Vagina (tissue), 2 donors: ENCODE results near the gene GHDC.

ENCODE experiments used
- POLR2A ChIP-seq, 2 donors: fragments of 450-650 bp; IDR thresholded peaks; one replicate each; pipeline ENCODE4 v1.6.1; 2017; ENCODE audit warnings: antibody characterized with exemption in 2 of 2, mild to moderate bottlenecking in 2 of 2, moderate library complexity in 2 of 2
- POLR2AphosphoS5 ChIP-seq, 2 donors: sonication (generic); formaldehyde crosslinking; IDR thresholded peaks; one replicate each; pipeline ENCODE4 v1.9.0; 2017; ENCODE audit warnings: antibody characterized with exemption in 2 of 2, mild to moderate bottlenecking in 2 of 2, low read depth in 1 of 2; ENCODE audit not compliant: insufficient read depth in 1 of 2

DNA sequence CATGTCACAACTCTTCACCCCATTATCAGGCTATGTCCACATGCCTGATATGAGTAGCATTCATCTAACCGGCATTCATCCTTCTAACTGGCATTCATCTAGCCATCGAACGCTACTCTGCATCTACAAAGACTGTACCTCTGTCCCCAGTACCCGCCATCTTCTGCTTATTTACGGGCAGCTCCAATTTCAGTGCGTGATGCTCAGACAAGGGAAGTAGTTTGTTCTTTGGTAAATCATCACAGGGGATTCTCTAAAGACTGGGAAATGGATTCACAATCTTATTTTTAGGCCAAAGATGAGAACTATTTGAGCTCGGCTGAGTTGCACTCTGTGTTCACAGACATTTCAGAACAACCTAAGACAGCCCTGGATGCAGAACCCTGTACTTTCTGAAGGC lies 42.5 kb upstream of the GHDC start:
- no peak for TF ChIP-seq POLR2A (IDR thresholded peaks at IDR 0.05)
- no peak for TF ChIP-seq POLR2AphosphoS5 (IDR thresholded peaks at IDR 0.05; ENCODE audit: insufficient read depth in 1 of 2, low read depth in 1 of 2)
